ENCODE results near the gene SYCP3. TPM values are rescaled to one million over a fixed set of nuclear protein-coding genes. Genes with fewer than 3 reads are reported as not detected.

Gene SYCP3
- total and polyA plus RNA-seq, 2 of the 13 experiments (the other 11 are each of a cell fraction or from before 2014, with no cell fraction given): not detected

- TF ChIP-seq, protein P1, sequence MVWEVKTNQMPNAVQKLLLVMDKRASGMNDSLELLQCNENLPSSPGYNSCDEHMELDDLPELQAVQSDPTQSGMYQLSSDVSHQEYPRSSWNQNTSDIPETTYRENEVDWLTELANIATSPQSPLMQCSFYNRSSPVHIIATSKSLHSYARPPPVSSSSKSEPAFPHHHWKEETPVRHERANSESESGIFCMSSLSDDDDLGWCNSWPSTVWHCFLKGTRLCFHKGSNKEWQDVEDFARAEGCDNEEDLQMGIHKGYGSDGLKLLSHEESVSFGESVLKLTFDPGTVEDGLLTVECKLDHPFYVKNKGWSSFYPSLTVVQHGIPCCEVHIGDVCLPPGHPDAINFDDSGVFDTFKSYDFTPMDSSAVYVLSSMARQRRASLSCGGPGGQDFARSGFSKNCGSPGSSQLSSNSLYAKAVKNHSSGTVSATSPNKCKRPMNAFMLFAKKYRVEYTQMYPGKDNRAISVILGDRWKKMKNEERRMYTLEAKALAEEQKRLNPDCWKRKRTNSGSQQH (CRISPR knock-in tag; IDR thresholded peaks at IDR 0.05; ENCODE audit: low read depth): no peak
- no peak for TF ChIP-seq HDAC6 (IDR thresholded peaks at IDR 0.05; ENCODE audit: low read depth, low read length)
- TF ChIP-seq, protein P2, sequence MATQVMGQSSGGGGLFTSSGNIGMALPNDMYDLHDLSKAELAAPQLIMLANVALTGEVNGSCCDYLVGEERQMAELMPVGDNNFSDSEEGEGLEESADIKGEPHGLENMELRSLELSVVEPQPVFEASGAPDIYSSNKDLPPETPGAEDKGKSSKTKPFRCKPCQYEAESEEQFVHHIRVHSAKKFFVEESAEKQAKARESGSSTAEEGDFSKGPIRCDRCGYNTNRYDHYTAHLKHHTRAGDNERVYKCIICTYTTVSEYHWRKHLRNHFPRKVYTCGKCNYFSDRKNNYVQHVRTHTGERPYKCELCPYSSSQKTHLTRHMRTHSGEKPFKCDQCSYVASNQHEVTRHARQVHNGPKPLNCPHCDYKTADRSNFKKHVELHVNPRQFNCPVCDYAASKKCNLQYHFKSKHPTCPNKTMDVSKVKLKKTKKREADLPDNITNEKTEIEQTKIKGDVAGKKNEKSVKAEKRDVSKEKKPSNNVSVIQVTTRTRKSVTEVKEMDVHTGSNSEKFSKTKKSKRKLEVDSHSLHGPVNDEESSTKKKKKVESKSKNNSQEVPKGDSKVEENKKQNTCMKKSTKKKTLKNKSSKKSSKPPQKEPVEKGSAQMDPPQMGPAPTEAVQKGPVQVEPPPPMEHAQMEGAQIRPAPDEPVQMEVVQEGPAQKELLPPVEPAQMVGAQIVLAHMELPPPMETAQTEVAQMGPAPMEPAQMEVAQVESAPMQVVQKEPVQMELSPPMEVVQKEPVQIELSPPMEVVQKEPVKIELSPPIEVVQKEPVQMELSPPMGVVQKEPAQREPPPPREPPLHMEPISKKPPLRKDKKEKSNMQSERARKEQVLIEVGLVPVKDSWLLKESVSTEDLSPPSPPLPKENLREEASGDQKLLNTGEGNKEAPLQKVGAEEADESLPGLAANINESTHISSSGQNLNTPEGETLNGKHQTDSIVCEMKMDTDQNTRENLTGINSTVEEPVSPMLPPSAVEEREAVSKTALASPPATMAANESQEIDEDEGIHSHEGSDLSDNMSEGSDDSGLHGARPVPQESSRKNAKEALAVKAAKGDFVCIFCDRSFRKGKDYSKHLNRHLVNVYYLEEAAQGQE (IDR thresholded peaks at IDR 0.05; ENCODE audit: borderline replicate concordance in 1 of 2, low read depth in 1 of 2, low read length in 2 of 2): no peak
- no peak for TF ChIP-seq ZNF609 (CRISPR knock-in tag; IDR thresholded peaks at IDR 0.05; ENCODE audit: borderline replicate concordance)
- no peak for TF ChIP-seq NFIB (CRISPR knock-in tag; IDR thresholded peaks at IDR 0.05; ENCODE audit: borderline replicate concordance)
- TF ChIP-seq KAT7 (CRISPR knock-in tag; IDR thresholded peaks at IDR 0.05; ENCODE audit: borderline replicate concordance): no peak
- TF ChIP-seq, protein P3, sequence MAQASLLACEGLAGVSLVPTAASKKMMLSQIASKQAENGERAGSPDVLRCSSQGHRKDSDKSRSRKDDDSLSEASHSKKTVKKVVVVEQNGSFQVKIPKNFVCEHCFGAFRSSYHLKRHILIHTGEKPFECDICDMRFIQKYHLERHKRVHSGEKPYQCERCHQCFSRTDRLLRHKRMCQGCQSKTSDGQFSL (CRISPR knock-in tag; IDR thresholded peaks at IDR 0.05): no peak
- no peak for TF ChIP-seq ZNF143 (CRISPR knock-in tag; IDR thresholded peaks at IDR 0.05)
- TF ChIP-seq TOE1 (CRISPR knock-in tag; IDR thresholded peaks at IDR 0.05): no peak
- no peak for TF ChIP-seq ZNF354B (CRISPR knock-in tag; IDR thresholded peaks at IDR 0.05)
- peak; percentile 93 for TF ChIP-seq RBFOX2 (IDR thresholded peaks at IDR 0.05; ENCODE audit: low read depth, low read length)
- no peak for TF ChIP-seq ZMYM2 (CRISPR knock-in tag; IDR thresholded peaks at IDR 0.05)
- peak; percentile 62 for TF ChIP-seq KMT2A (CRISPR knock-in tag; IDR thresholded peaks at IDR 0.05)
- TF ChIP-seq MTF1 (CRISPR knock-in tag; IDR thresholded peaks at IDR 0.05): no peak
- TF ChIP-seq, protein P4, sequence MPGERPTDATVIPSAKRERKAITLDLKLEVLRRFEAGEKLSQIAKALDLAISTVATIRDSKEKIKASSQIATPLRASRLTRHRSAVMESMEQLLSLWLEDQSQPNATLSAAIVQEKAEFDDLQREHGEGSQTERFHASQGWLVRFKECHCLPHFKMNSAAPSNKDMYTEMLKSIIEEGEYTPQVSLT (CRISPR knock-in tag; IDR thresholded peaks at IDR 0.05; ENCODE audit: borderline replicate concordance, low read depth): no peak
- TF ChIP-seq SUZ12 (IDR thresholded peaks at IDR 0.05; ENCODE audit: low read depth, low read length): no peak
- no peak for TF ChIP-seq TOPORS (CRISPR knock-in tag; IDR thresholded peaks at IDR 0.05)
Measured at GRCh38 chr12:101697930-101698799, 41.1 kb downstream of the SYCP3 start (continued).
